Skeletal muscle tissue (tissue), 4 donors: Measurements from ENCODE around the gene OLFM1. TPM values are rescaled to one million over a fixed set of nuclear protein-coding genes. Genes with fewer than 3 reads are reported as not detected.

Experiments
- H3K27ac ChIP-seq: one replicate; pipeline ENCODE4 v1.7.0; 2013; ENCODE audit warnings: mild to moderate bottlenecking, low read depth, low read length, inconsistent platforms
- H3K27me3 ChIP-seq, 3 donors: one replicate each; pipeline ENCODE4 v1.7.0; 2013; ENCODE audit warnings: low read length in 3 of 3; ENCODE audit not compliant: control insufficient read depth in 3 of 3, insufficient read depth in 3 of 3
- H3K36me3 ChIP-seq, 3 donors: one replicate each; pipeline ENCODE4 v1.7.0; 2013; ENCODE audit warnings: low read length in 3 of 3; ENCODE audit not compliant: control insufficient read depth in 3 of 3, insufficient read depth in 3 of 3
- H3K4me1 ChIP-seq, 3 donors: one replicate each; pipeline ENCODE4 v1.7.0; 2013; ENCODE audit warnings: low read length in 3 of 3, mild to moderate bottlenecking in 3 of 3; ENCODE audit not compliant: control insufficient read depth in 3 of 3, insufficient read depth in 3 of 3
- H3K4me3 ChIP-seq, 3 donors: one replicate each; pipeline ENCODE4 v1.7.0; 2013; ENCODE audit warnings: low read length in 3 of 3
- H3K9ac ChIP-seq, 3 donors: one replicate each; pipeline ENCODE4 v1.7.0; 2013; ENCODE audit warnings: low read length in 3 of 3, mild to moderate bottlenecking in 3 of 3, moderate library complexity in 2 of 3, low read depth in 1 of 3
- H3K9me3 ChIP-seq, 3 donors: one replicate each; pipeline ENCODE4 v1.7.0; 2013; ENCODE audit warnings: low read length in 3 of 3; ENCODE audit not compliant: control insufficient read depth in 3 of 3
- total RNA-seq: library from RNA; depleted of rRNA; stranded (reverse); fragments of >200 nt; gene quantifications from one replicate; pipeline ENCODE4 v1.2.3, GENCODE V29; 2014
- donor health status: Osteomylitis.

Gene OLFM1
- total RNA-seq, 1 donor from 2014 or later = 2.6 TPM

- peaks cover 0 to 9% (median 6%) of the 10 kb centered on the region in 3 donors for H3K36me3 ChIP-seq
- H3K9ac ChIP-seq = no peak overlapping the region
Measured at GRCh38 chr9:135096408-135096895, 9.0 kb downstream of the OLFM1 start.

GRCh38 chr9:135098400-135099105, 11.1 kb downstream of the OLFM1 start:
- Histone ChIP-seq H3K36me3 (peaks cover 0 to 6% (median 2%) of the 10 kb centered on the region in 3 donors), H3K27ac (no peak overlapping the region), H3K4me1 (peaks cover 22 to 42% (median 41%) of the 10 kb centered on the region in 3 donors), H3K27me3 (peaks cover 1 to 5% (median 2%) of the 10 kb centered on the region in 3 donors), H3K9ac (no peak overlapping the region), H3K4me3 (no peak overlapping the region), H3K9me3 (no peaks in the 10 kb centered on the region)

More at GRCh38 chr9:135096408-135096895, 9.0 kb downstream of the OLFM1 start:
- Histone ChIP-seq H3K27me3 (peaks cover 2 to 7% (median 5%) of the 10 kb centered on the region in 3 donors), H3K9me3 (no peaks in the 10 kb centered on the region), H3K4me3 (no peak overlapping the region), H3K27ac (no peak overlapping the region), H3K4me1 (peaks cover 8 to 21% (median 21%) of the 10 kb centered on the region in 3 donors)

GRCh38 chr9:135099574-135099973, 12.1 kb downstream of the OLFM1 start:
- peaks cover 33 to 52% (median 51%) of the 10 kb centered on the region in 3 donors for H3K4me1 ChIP-seq
- H3K27ac ChIP-seq = peak overlapping the region; percentile 2
- no peaks in the 10 kb centered on the region for H3K9me3 ChIP-seq
- peaks cover 0 to 5% (median 0%) of the 10 kb centered on the region in 3 donors for H3K27me3 ChIP-seq
- no peak overlapping the region for H3K4me3 ChIP-seq
- H3K9ac ChIP-seq = peak overlapping the region in 1 of 3 donors; percentile 40
- H3K36me3 ChIP-seq = peaks cover 0 to 6% (median 2%) of the 10 kb centered on the region in 3 donors

GRCh38 chr9:135100241-135100681, 12.8 kb downstream of the OLFM1 start:
- peak overlapping the region; percentile 2 for H3K27ac ChIP-seq
- peaks cover 33 to 59% (median 54%) of the 10 kb centered on the region in 3 donors for H3K4me1 ChIP-seq
- peak overlapping the region in 1 of 3 donors; percentile 40 for H3K9ac ChIP-seq
- no peaks in the 10 kb centered on the region for H3K9me3 ChIP-seq
- peaks cover 0 to 6% (median 2%) of the 10 kb centered on the region in 3 donors for H3K36me3 ChIP-seq
- H3K27me3 ChIP-seq = peaks cover 0 to 2% (median 0%) of the 10 kb centered on the region in 3 donors
- H3K4me3 ChIP-seq = no peak overlapping the region

- peaks cover 0 to 7% (median 0%) of the 10 kb centered on the region in 3 donors for H3K27me3 ChIP-seq
- H3K4me1 ChIP-seq = peaks cover 33 to 63% (median 54%) of the 10 kb centered on the region in 3 donors
- no peaks in the 10 kb centered on the region for H3K9me3 ChIP-seq
- H3K9ac ChIP-seq = peak overlapping the region in 1 of 3 donors; percentile 33
- peak overlapping the region; percentile 2 for H3K27ac ChIP-seq
- H3K36me3 ChIP-seq = peaks cover 0 to 6% (median 2%) of the 10 kb centered on the region in 3 donors
- no peak overlapping the region for H3K4me3 ChIP-seq
Measured at GRCh38 chr9:135100725-135101410, 13.4 kb downstream of the OLFM1 start.

DNA sequence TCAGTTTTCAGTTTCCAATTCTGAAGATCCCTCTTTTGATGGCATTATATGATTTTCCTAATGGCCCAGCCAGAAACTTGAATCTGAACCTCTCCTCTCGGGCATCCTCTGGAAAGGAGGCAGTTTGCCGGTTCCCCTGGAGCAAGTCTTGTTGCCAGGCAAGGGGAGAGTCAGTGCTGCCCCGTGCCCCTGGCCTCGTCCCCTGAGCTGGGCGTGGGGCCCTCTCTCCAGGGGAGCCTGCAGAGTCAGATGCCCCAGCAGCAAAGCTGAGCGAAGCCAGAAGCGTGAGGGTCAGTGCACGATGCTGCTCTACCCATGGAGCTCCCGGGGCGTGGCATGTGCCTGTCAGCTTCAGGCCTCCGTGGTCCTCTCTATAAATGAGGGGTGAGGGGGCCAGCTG, 14.0 kb downstream of the OLFM1 start:
- Histone ChIP-seq H3K27me3 (peaks cover 0 to 7% (median 0%) of the 10 kb centered on the region in 3 donors), H3K9ac (no peak overlapping the region)

GRCh38 chr9:135101926-135102325, 14.5 kb downstream of the OLFM1 start:
- Histone ChIP-seq H3K4me1 (peaks cover 33 to 63% (median 54%) of the 10 kb centered on the region in 3 donors), H3K36me3 (peaks cover 0 to 3% (median 0%) of the 10 kb centered on the region in 3 donors), H3K9ac (peak overlapping the region in 1 of 3 donors; percentile 72), H3K27ac (no peak overlapping the region), H3K27me3 (peaks cover 0 to 7% (median 0%) of the 10 kb centered on the region in 3 donors), H3K9me3 (no peaks in the 10 kb centered on the region), H3K4me3 (no peak overlapping the region)

More for the DNA sequence above, 14.0 kb downstream of the OLFM1 start:
- Histone ChIP-seq H3K9me3 (no peaks in the 10 kb centered on the region), H3K27ac (no peak overlapping the region), H3K4me1 (peaks cover 33 to 63% (median 54%) of the 10 kb centered on the region in 3 donors), H3K36me3 (peaks cover 0 to 3% (median 1%) of the 10 kb centered on the region in 3 donors), H3K4me3 (no peak overlapping the region)

GRCh38 chr9:135102331-135102730, 14.9 kb downstream of the OLFM1 start:
- Histone ChIP-seq H3K4me3 (no peak overlapping the region), H3K4me1 (peaks cover 33 to 63% (median 54%) of the 10 kb centered on the region in 3 donors), H3K36me3 (peaks cover 0 to 3% (median 0%) of the 10 kb centered on the region in 3 donors), H3K9me3 (no peaks in the 10 kb centered on the region), H3K9ac (peak overlapping the region in 2 of 3 donors; percentile 48 to 72), H3K27ac (peak overlapping the region; percentile 85), H3K27me3 (peaks cover 0 to 7% (median 0%) of the 10 kb centered on the region in 3 donors)

DNA sequence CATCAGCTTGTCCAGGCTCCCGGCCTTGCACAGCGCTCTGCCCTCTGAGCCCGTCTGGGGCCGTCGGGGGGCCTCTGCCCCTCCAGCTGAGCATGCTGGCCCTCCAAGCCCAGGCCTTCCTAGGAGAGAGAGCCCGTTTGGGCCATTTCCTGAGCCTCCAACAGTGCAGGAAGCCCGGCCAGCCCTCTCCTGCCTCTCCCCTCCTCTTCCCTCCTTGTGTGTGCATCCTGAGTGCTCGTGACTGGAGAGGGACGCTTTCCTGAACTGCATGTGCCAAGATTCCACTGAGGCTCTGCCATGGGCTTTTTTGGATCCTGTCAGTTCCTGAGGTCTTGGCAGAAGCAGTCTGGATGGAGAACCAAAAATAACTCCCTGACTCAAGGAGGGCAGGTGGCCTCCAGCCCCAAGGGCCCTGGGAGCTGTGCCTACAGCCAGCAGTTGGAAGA, 15.6 kb downstream of the OLFM1 start:
- peak overlapping the region; percentile 85 for H3K27ac ChIP-seq
- H3K36me3 ChIP-seq = peaks cover 0 to 3% (median 0%) of the 10 kb centered on the region in 3 donors
- H3K4me3 ChIP-seq = no peak overlapping the region
- H3K4me1 ChIP-seq = peaks cover 33 to 63% (median 54%) of the 10 kb centered on the region in 3 donors
- H3K27me3 ChIP-seq = peaks cover 0 to 7% (median 0%) of the 10 kb centered on the region in 3 donors
- no peaks in the 10 kb centered on the region for H3K9me3 ChIP-seq
- H3K9ac ChIP-seq = peak overlapping the region in 2 of 3 donors; percentile 53 to 72
